Heart left ventricle (tissue), 13 donors: ENCODE results near the gene ITSN1.

Experiments
- POLR2A ChIP-seq, 2 donors: fragments of 450-650 bp; IDR thresholded peaks; one replicate each; pipeline ENCODE4 v1.6.1; 2017; ENCODE audit warnings: antibody characterized with exemption in 2 of 2, mild to moderate bottlenecking in 2 of 2, moderate library complexity in 2 of 2
- TF ChIP-seq, protein P1 (sequence below), 12 donors: fragments of 200-600 bp; sonication (generic) in 4 of 12; IDR thresholded peaks; one replicate each; pipeline versions ENCODE4 v1.5.0 to v1.8.0; 2018 to 2022; ENCODE audit warnings: antibody characterized with exemption in 12 of 12, mild to moderate bottlenecking in 5 of 12
- donor health status: ischemic (EF 13 %, LVEDD 7.1; RV severe dilation, severe dysfunction).
- donor health status: DM: no; HTN: yes; CAD: no.
- donor health status: DM: no; HTN: no; CAD: no.
- donor health status: ischemic (EF 25% LVEDD 6.9; RV normal size, moderate dysfunction).
- donor health status: ischemic (EF 25% LVEDD 5.7; RV mildly dilated, moderate dysfunction).
- donor health status: ischemic (EF 35%, LVEDD 5.7; RV mildly dilated, moderate dysfunction).
- donor health status: nonischemic (EF 11% LVEDD 7.7; RV severe dilation, severe dysfunction).
- donor health status: DM: yes; HTN: yes; CAD: no.
- donor health status: PGD.
- donor health status: ischemic (EF 29% LVEDD 5.4; RV normal size, mild dysfunction).
- donor health status: nonischemic (EF 23%, LVEDD 6.1; RV moderate dilation, normal function).

- no peak for TF ChIP-seq POLR2A (IDR thresholded peaks at IDR 0.05)
- TF ChIP-seq, protein P1, sequence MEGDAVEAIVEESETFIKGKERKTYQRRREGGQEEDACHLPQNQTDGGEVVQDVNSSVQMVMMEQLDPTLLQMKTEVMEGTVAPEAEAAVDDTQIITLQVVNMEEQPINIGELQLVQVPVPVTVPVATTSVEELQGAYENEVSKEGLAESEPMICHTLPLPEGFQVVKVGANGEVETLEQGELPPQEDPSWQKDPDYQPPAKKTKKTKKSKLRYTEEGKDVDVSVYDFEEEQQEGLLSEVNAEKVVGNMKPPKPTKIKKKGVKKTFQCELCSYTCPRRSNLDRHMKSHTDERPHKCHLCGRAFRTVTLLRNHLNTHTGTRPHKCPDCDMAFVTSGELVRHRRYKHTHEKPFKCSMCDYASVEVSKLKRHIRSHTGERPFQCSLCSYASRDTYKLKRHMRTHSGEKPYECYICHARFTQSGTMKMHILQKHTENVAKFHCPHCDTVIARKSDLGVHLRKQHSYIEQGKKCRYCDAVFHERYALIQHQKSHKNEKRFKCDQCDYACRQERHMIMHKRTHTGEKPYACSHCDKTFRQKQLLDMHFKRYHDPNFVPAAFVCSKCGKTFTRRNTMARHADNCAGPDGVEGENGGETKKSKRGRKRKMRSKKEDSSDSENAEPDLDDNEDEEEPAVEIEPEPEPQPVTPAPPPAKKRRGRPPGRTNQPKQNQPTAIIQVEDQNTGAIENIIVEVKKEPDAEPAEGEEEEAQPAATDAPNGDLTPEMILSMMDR (IDR thresholded peaks at IDR 0.05) = no peak
These were observed 210.2 kb downstream of the ITSN1 start for GRCh38 chr21:33852485-33852884.
